Thyroid gland (tissue), 4 donors: Measurements from ENCODE around the gene CIAO2B.
A peak's percentile ranks its signal among the peaks of the same experiment; 100 is the strongest.

Experiments used
- POLR2A ChIP-seq, 2 donors: fragments of 450-650 bp; IDR thresholded peaks; one replicate each; pipeline ENCODE4 v1.6.1; 2017; ENCODE audit warnings: antibody characterized with exemption in 2 of 2, mild to moderate bottlenecking in 2 of 2, moderate library complexity in 1 of 2
- TF ChIP-seq, protein P1 (sequence below), 6 experiments: fragments of 200-600 bp in 3 of 6; fragments of 450-650 bp in 3 of 6; sonication (generic) in 3 of 6; IDR thresholded peaks; one replicate each; pipeline ENCODE4 v1.5.1; 2016 to 2019; ENCODE audit warnings: antibody characterized with exemption in 6 of 6, mild to moderate bottlenecking in 2 of 6, inconsistent platforms in 1 of 6, moderate library complexity in 1 of 6

DNA sequence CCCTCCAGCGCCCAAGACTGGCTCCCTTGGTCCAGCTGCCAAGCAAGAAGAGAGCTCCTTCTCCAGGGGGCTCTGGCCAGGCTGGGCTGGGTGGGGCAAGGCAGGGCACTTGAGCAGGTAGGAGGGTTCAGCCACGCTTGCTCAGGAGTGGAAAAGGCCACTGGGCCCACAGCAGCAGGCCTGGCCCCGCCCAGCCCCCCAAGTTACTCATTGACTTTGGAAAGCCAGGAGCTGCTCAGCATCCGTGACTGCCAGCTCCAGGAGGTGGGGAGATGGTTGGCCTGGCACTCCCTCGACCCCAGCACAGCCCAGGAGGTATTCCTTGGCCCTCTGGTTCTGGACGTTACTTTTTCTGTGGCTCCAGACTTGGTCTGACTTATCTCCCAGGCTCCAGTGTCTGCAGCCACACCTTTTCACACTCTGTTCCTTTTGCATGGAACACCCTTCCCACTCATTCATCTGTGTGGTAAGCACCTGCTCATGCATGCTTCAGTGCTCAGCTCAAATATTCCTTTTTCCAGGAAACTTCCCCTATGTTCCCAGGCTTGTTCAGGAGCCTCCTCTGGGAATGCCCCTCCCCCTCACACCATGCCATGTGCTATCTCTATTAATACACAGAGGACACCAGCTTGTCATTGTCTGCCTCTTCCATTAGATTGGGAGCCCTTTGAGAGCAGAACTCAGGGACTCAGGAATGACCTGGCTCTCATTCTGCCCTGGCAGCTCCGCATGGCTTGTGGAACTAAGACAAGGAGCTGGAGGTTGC, 15.2 kb downstream of the CIAO2B start, which contains the start of gene CDH16:
- TF ChIP-seq, protein P1, sequence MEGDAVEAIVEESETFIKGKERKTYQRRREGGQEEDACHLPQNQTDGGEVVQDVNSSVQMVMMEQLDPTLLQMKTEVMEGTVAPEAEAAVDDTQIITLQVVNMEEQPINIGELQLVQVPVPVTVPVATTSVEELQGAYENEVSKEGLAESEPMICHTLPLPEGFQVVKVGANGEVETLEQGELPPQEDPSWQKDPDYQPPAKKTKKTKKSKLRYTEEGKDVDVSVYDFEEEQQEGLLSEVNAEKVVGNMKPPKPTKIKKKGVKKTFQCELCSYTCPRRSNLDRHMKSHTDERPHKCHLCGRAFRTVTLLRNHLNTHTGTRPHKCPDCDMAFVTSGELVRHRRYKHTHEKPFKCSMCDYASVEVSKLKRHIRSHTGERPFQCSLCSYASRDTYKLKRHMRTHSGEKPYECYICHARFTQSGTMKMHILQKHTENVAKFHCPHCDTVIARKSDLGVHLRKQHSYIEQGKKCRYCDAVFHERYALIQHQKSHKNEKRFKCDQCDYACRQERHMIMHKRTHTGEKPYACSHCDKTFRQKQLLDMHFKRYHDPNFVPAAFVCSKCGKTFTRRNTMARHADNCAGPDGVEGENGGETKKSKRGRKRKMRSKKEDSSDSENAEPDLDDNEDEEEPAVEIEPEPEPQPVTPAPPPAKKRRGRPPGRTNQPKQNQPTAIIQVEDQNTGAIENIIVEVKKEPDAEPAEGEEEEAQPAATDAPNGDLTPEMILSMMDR (IDR thresholded peaks at IDR 0.05), result no peak
- peak in 1 of 2 donors; percentile 52 for TF ChIP-seq POLR2A (IDR thresholded peaks at IDR 0.05)
